MCF 10A (cell line): ENCODE data around the gene DHX15. TPM values are rescaled to one million over a fixed set of nuclear protein-coding genes. Genes with fewer than 3 reads are reported as not detected.

Experiments used
- BruUV-seq: library from RNA; stranded (reverse); fragments of 400-500 nt; replicated peaks from 2 replicates; lab custom pipeline; 2021; lab: Mats Ljungman, UMichigan
- CTCF ChIA-PET: fragments of 300-600 bp; sonication (Branson Sonifier 250); formaldehyde crosslinking; extraction: SDS; loops from one replicate; lab custom pipeline; 2021; ENCODE audit warnings: antibody characterized with exemption, inconsistent platforms; lab: Yijun Ruan, JAX
- POLR2A ChIA-PET: fragments of 300-600, 350-650 bp; sonication (Branson Sonifier 250); formaldehyde crosslinking; extraction: SDS; loops from one replicate; lab custom pipeline; 2020; ENCODE audit warnings: antibody characterized with exemption, inconsistent platforms; lab: Yijun Ruan, JAX
- DNase-seq: peaks from one replicate; pipeline ENCODE4 v3.0.0-alpha.2; 2018; ENCODE audit not compliant: unreplicated experiment
- H3K27ac Mint-ChIP-seq: one replicate; pipeline ENCODE4 v1.8.0; 2022; ENCODE audit warnings: mild to moderate bottlenecking, low read depth, mixed read lengths; ENCODE audit not compliant: unreplicated experiment
- H3K27me3 Mint-ChIP-seq: one replicate; pipeline ENCODE4 v1.8.0; 2022; ENCODE audit warnings: mixed read lengths; ENCODE audit not compliant: insufficient read depth, unreplicated experiment
- H3K36me3 Mint-ChIP-seq: one replicate; pipeline ENCODE4 v1.8.0; 2022; ENCODE audit warnings: mild to moderate bottlenecking, moderate library complexity, mixed read lengths; ENCODE audit not compliant: insufficient read depth, unreplicated experiment
- H3K4me1 Mint-ChIP-seq: one replicate; pipeline ENCODE4 v1.8.0; 2022; ENCODE audit warnings: mixed read lengths; ENCODE audit not compliant: insufficient read depth, unreplicated experiment
- H3K4me3 Mint-ChIP-seq: one replicate; pipeline ENCODE4 v1.8.0; 2022; ENCODE audit warnings: mild to moderate bottlenecking, moderate library complexity, mixed read lengths; ENCODE audit not compliant: unreplicated experiment
- H3K9me3 Mint-ChIP-seq: one replicate; pipeline ENCODE4 v1.8.0; 2022; ENCODE audit warnings: mixed read lengths; ENCODE audit not compliant: unreplicated experiment
- CTCF ChIP-seq: fragments of 200-600 bp; IDR thresholded peaks from one replicate; pipeline ENCODE4 v1.8.0; 2022; ENCODE audit warnings: antibody characterized with exemption, mild to moderate bottlenecking; ENCODE audit not compliant: unreplicated experiment
- intact Hi-C: fragments of 100-400 bp; cut with micrococcal nuclease; formaldehyde crosslinking; loops from 2 replicates; pipeline ENCODE4 v1.14.1; 2022
- total RNA-seq: library from RNA; stranded (reverse); gene quantifications from 2 replicates; pipeline ENCODE4 v1.2.3, GENCODE V29; 2022

DHX15 gene
- total RNA-seq, 1 experiment from 2014 or later: 125 TPM

- Mint-ChIP-seq H3K4me3 (peak overlapping the region; percentile 50), H3K36me3 (peaks cover 34% of the 10 kb centered on the region), H3K4me1 (peaks cover 35% of the 10 kb centered on the region), H3K9me3 (no peaks in the 10 kb centered on the region), H3K27me3 (no peaks in the 10 kb centered on the region), H3K27ac (peak overlapping the region; percentile 19)
- intact Hi-C loops: no loop called here
- POLR2A ChIA-PET: interaction anchor here (0.6 to 2.5 kb wide), 8 partner anchors 11 to 810 kb away, joined by 3 to 12 read pairs (median 4); partner anchors contain the start of gene DHX15
- peak; percentile 45 for DNase-seq
- no peak for TF ChIP-seq CTCF
- CTCF ChIA-PET: interaction anchor here (0.6 to 1.8 kb wide), 8 partner anchors 10 to 236 kb away, joined by 3 to 6 read pairs (median 3); no protein-coding TSS in a partner anchor
- BruUV-seq: no TSS peak
Measured at GRCh38 chr4:24557026-24558025, 27.0 kb downstream of the DHX15 start.

- CTCF ChIA-PET: interaction anchor here (0.5 to 3.9 kb wide), 16 partner anchors 10 to 771 kb away, joined by 3 to 14 read pairs (median 4); no protein-coding TSS in a partner anchor
- no peak overlapping the region for H3K27ac Mint-ChIP-seq
- H3K27me3 Mint-ChIP-seq: no peaks in the 10 kb centered on the region
- H3K4me1 Mint-ChIP-seq: peaks cover 18% of the 10 kb centered on the region
- POLR2A ChIA-PET: interaction anchor here (0.5 to 2.0 kb wide), 5 partner anchors 12 to 1067 kb away, joined by 3 to 7 read pairs (median 4); partner anchors contain the start of gene DHX15
- peak; percentile 43 for TF ChIP-seq CTCF
- intact Hi-C loops: no loop called here
- H3K36me3 Mint-ChIP-seq: peaks cover 65% of the 10 kb centered on the region
- no peak for DNase-seq
- no peak overlapping the region for H3K4me3 Mint-ChIP-seq
- no TSS peak for BruUV-seq
- no peaks in the 10 kb centered on the region for H3K9me3 Mint-ChIP-seq
Measured at GRCh38 chr4:24551492-24552289, 32.7 kb downstream of the DHX15 start.

- H3K27ac Mint-ChIP-seq: no peak overlapping the region
- no peaks in the 10 kb centered on the region for H3K27me3 Mint-ChIP-seq
- TF ChIP-seq CTCF: no peak
- intact Hi-C loops: no loop called here
- ChIA-PET POLR2A (interaction anchor here (0.5 to 1.6 kb wide), 4 partner anchors 11 to 36 kb away, joined by 3 to 6 read pairs (median 4); no protein-coding TSS in a partner anchor), CTCF (interaction anchor here (0.7 to 3.9 kb wide), 11 partner anchors 9 to 594 kb away, joined by 3 to 14 read pairs (median 4); no protein-coding TSS in a partner anchor)
- H3K4me3 Mint-ChIP-seq: no peak overlapping the region
- BruUV-seq: no TSS peak
- no peaks in the 10 kb centered on the region for H3K9me3 Mint-ChIP-seq
- DNase-seq: no peak
- H3K4me1 Mint-ChIP-seq: peaks cover 10% of the 10 kb centered on the region
- peaks cover 65% of the 10 kb centered on the region for H3K36me3 Mint-ChIP-seq
Measured at GRCh38 chr4:24550441-24551175, 33.7 kb downstream of the DHX15 start.
